ENCODE measurements around the gene GPR158.
"Not testable (repeated sequence)": the region's sequence is repeated elsewhere in the genome, so short reads cannot be mapped to it uniquely, and the experiment has no call there.

Gene GPR158

DNA sequence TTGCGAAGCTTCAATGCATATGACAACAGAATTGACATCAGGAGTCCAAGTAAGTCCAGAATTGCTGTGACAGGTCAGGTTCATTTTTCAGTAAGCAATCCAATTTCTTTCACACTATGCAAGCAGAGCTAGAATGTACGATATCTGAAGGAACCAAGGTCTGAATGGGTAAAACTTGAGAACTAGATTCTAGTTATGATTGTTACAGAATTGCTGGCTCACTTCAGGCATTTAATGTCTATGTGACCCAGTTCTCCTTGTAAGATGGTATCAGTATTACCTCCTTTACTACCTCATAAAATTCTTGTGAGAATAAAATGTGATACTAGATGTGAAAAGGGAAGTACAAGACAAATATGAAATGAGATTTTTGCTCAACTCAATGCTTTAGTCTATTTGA lies 159.6 kb downstream of the GPR158 start:
- no peaks in the 10 kb centered on the region for H3K36me3 ChIP-seq (ENCODE audit: control insufficient read depth, insufficient read depth, low read length)
- H3K9ac ChIP-seq (ENCODE audit: low read length) = no peak overlapping the region
- no peaks in the 10 kb centered on the region for H3K4me1 ChIP-seq (ENCODE audit: control insufficient read depth, insufficient read depth, low read length)
- H3K4me3 ChIP-seq (ENCODE audit: low read length) = no peak overlapping the region
- no peaks in the 10 kb centered on the region for H3K27me3 ChIP-seq (ENCODE audit: control insufficient read depth, insufficient read depth, low read length)
- H3K27ac ChIP-seq (ENCODE audit: low read depth, low read length) = no peak overlapping the region

DNA sequence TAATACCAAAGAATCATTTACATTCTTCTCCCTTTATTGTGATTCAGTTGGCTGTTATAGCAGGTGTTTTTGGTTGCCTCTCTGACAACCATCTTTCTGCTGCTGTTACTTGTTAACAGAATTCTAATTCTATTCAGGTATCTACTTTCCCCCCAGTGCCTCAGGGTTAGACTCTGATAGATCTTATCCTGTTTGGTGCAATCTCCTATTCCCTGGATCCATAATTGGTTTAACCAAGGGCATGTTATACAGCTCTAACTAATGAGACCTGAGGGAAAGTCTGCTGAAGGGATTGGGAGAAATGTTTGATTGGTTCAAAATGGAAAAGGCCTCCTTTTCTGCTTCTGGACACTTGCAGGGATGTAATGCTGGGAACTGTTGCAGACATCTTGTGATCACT lies 161.5 kb downstream of the GPR158 start:
- H3K27me3 ChIP-seq (ENCODE audit: control insufficient read depth, insufficient read depth, low read length) = no peaks in the 10 kb centered on the region
- H3K4me1 ChIP-seq (ENCODE audit: control insufficient read depth, insufficient read depth, low read length) = no peaks in the 10 kb centered on the region
- H3K36me3 ChIP-seq (ENCODE audit: control insufficient read depth, insufficient read depth, low read length) = no peaks in the 10 kb centered on the region
- H3K9ac ChIP-seq (ENCODE audit: low read length) = no peak overlapping the region
- H3K27ac ChIP-seq (ENCODE audit: low read depth, low read length) = no peak overlapping the region
- no peak overlapping the region for H3K4me3 ChIP-seq (ENCODE audit: low read length)

GRCh38 chr10:25338271-25338670 lies 163.5 kb downstream of the GPR158 start:
- H3K27ac ChIP-seq (ENCODE audit: low read depth, low read length) = no peak overlapping the region
- H3K4me3 ChIP-seq (ENCODE audit: low read length) = no peak overlapping the region
- H3K27me3 ChIP-seq (ENCODE audit: control insufficient read depth, insufficient read depth, low read length) = no peaks in the 10 kb centered on the region
- H3K9ac ChIP-seq (ENCODE audit: low read length) = no peak overlapping the region
- H3K36me3 ChIP-seq (ENCODE audit: control insufficient read depth, insufficient read depth, low read length) = no peaks in the 10 kb centered on the region
- H3K4me1 ChIP-seq (ENCODE audit: control insufficient read depth, insufficient read depth, low read length) = no peaks in the 10 kb centered on the region

DNA sequence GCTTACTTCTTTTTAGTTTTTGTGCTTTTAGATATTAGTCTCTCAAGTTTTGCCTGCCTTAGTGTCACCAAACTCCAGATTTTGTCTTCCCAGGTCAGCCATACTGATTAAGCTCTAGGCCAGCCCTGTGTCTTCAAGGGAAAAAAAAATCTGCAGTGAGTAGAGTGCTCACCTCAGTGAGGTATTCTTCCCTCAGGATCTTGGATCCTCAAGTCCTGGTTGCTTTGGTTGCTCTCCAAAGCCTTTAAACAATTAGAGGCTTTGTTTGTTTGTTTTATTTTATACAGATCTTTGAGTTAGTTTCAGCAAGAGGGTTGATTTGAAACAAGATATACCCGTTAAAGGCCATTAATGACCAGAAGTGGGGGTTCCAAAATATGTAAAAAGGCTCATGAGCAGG lies 165.2 kb downstream of the GPR158 start:
- Histone ChIP-seq H3K27me3 (ENCODE audit: control insufficient read depth, insufficient read depth, low read length) (no peaks in the 10 kb centered on the region), H3K4me1 (ENCODE audit: control insufficient read depth, insufficient read depth, low read length) (no peaks in the 10 kb centered on the region), H3K4me3 (ENCODE audit: low read length) (no peak overlapping the region)

GRCh38 chr10:25349520-25349919 lies 174.7 kb downstream of the GPR158 start:
- no peaks in the 10 kb centered on the region for H3K27me3 ChIP-seq (ENCODE audit: control insufficient read depth, insufficient read depth, low read length)
- no peak overlapping the region for H3K9ac ChIP-seq (ENCODE audit: low read length)

More for the DNA sequence above, 165.2 kb downstream of the GPR158 start:
- no peak overlapping the region for H3K27ac ChIP-seq (ENCODE audit: low read depth, low read length)
- no peaks in the 10 kb centered on the region for H3K36me3 ChIP-seq (ENCODE audit: control insufficient read depth, insufficient read depth, low read length)
- no peak overlapping the region for H3K9ac ChIP-seq (ENCODE audit: low read length)

DNA sequence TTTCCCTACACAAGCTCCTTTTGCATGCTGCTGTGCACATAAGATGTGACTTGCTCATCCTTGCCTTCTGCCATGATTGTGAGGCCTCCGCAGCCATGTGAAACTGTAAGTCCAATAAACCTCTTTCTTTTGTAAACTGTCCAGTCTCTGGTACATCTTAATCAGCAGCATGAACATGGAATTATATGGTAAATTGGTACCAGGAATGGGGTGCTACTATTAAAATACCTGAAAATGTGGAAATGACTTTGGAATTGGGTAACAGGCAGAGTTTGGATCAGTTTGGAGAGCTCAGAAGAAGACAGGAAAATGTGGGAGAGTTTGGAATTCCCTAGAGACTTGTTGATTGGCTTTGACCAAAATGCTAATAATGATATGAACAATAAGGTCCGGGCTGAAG lies 181.8 kb downstream of the GPR158 start:
- no peaks in the 10 kb centered on the region for H3K4me1 ChIP-seq (ENCODE audit: control insufficient read depth, insufficient read depth, low read length)
- H3K27me3 ChIP-seq (ENCODE audit: control insufficient read depth, insufficient read depth, low read length) = no peaks in the 10 kb centered on the region
- H3K27ac ChIP-seq (ENCODE audit: low read depth, low read length) = no peak overlapping the region
- H3K36me3 ChIP-seq (ENCODE audit: control insufficient read depth, insufficient read depth, low read length) = no peaks in the 10 kb centered on the region
- no peak overlapping the region for H3K9ac ChIP-seq (ENCODE audit: low read length)
- H3K4me3 ChIP-seq (ENCODE audit: low read length) = no peak overlapping the region

More at GRCh38 chr10:25349520-25349919, 174.7 kb downstream of the GPR158 start:
- Histone ChIP-seq H3K36me3 (ENCODE audit: control insufficient read depth, insufficient read depth, low read length) (no peaks in the 10 kb centered on the region), H3K4me1 (ENCODE audit: control insufficient read depth, insufficient read depth, low read length) (no peaks in the 10 kb centered on the region), H3K27ac (ENCODE audit: low read depth, low read length) (no peak overlapping the region), H3K4me3 (ENCODE audit: low read length) (no peak overlapping the region)

DNA sequence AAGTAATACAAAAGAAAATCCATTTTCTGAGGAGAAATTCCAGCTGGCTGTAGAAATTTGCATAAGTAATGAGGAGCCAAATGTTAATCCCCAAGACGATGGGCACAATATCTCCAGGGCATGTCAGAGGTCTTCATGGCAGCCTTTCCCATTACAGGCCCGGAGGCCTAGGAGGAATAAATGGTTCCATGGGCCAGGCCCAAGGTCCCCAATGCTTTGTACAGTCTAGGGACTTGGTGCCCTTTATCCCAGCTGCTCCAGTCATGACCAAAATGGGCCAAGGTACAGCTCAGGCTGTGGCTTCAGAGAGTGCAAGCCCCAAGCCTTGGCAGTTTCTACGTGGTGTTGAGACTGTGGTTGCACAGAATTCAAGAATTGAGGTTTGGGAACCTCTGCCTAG lies 182.5 kb downstream of the GPR158 start:
- H3K4me1 ChIP-seq (ENCODE audit: control insufficient read depth, insufficient read depth, low read length) = no peaks in the 10 kb centered on the region
- H3K27ac ChIP-seq (ENCODE audit: low read depth, low read length) = no peak overlapping the region
- no peak overlapping the region for H3K9ac ChIP-seq (ENCODE audit: low read length)
- H3K4me3 ChIP-seq (ENCODE audit: low read length) = no peak overlapping the region
- no peaks in the 10 kb centered on the region for H3K36me3 ChIP-seq (ENCODE audit: control insufficient read depth, insufficient read depth, low read length)
- H3K27me3 ChIP-seq (ENCODE audit: control insufficient read depth, insufficient read depth, low read length) = no peaks in the 10 kb centered on the region

GRCh38 chr10:25382029-25382810 lies 207.4 kb downstream of the GPR158 start:
- Histone ChIP-seq H3K27ac (ENCODE audit: low read depth, low read length) (no peak overlapping the region), H3K4me3 (ENCODE audit: low read length) (no peak overlapping the region), H3K9ac (ENCODE audit: low read length) (no peak overlapping the region), H3K4me1 (ENCODE audit: control insufficient read depth, insufficient read depth, low read length) (no peaks in the 10 kb centered on the region), H3K27me3 (ENCODE audit: control insufficient read depth, insufficient read depth, low read length) (no peaks in the 10 kb centered on the region), H3K36me3 (ENCODE audit: control insufficient read depth, insufficient read depth, low read length) (no peaks in the 10 kb centered on the region)

DNA sequence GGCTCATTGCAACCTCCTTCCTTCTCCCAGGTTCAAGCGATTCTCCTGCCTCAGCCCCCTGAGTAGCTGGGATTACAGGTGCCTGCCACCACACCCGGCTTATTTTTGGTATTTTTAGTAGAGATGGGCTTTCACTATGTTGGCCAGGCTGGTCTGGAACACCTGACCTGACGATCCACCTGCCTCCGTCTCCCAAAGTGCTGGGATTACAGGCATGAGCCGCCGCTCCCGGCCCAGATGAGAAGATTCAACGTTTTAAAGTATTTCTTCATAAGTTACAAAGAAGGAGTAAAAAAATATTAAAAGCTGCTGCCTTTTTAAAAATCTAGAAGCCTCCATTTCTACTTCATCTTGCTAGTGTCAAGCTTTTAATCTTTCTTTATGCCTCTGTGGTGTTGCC lies 208.1 kb downstream of the GPR158 start:
- not testable (repeated sequence) for H3K9ac ChIP-seq (ENCODE audit: low read length); H3K27me3 ChIP-seq (ENCODE audit: control insufficient read depth, insufficient read depth, low read length); H3K36me3 ChIP-seq (ENCODE audit: control insufficient read depth, insufficient read depth, low read length); H3K27ac ChIP-seq (ENCODE audit: low read depth, low read length); H3K4me1 ChIP-seq (ENCODE audit: control insufficient read depth, insufficient read depth, low read length); H3K4me3 ChIP-seq (ENCODE audit: low read length)

DNA sequence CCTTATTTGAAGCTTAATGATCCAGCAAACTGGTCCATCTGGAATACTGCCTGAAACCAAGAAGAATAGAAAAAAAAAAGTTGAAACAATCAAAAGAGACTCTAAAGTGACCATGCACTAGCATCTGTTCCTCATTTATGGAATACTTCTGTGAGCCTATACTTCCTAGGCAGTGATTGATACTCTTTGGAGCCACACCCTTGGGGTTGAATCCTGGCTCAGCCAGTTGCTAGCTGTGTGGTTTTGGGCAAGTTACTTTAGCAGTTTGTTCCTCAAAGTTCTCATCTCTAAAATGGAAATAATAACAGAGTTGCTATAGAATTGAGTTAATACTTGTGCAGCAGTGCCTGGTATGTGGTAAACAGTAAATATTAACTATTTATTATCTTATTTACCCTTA lies 208.9 kb downstream of the GPR158 start:
- Histone ChIP-seq H3K27me3 (ENCODE audit: control insufficient read depth, insufficient read depth, low read length) (no peaks in the 10 kb centered on the region), H3K9ac (ENCODE audit: low read length) (no peak overlapping the region), H3K4me3 (ENCODE audit: low read length) (no peak overlapping the region), H3K4me1 (ENCODE audit: control insufficient read depth, insufficient read depth, low read length) (no peaks in the 10 kb centered on the region), H3K27ac (ENCODE audit: low read depth, low read length) (no peak overlapping the region), H3K36me3 (ENCODE audit: control insufficient read depth, insufficient read depth, low read length) (no peaks in the 10 kb centered on the region)

DNA sequence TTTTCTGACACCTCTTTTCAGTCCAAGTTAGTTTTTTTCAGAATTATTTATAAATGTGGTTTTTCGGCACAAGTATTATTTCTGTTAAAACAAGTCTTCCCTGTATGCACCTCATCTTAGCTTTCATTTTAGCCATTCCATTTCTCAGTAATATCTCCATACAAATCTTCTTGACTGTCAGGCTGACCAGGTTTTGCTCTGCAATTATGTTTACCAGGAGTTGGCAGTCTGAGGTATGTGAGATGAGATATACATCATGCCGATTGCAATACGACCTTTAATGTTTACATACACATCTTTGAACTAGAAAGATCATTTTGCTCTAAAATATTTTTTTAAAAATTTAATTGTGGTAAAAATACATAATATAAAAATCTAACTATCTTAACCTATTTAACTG lies 209.8 kb downstream of the GPR158 start:
- no peak overlapping the region for H3K27ac ChIP-seq (ENCODE audit: low read depth, low read length)
- H3K4me3 ChIP-seq (ENCODE audit: low read length) = no peak overlapping the region
- no peaks in the 10 kb centered on the region for H3K4me1 ChIP-seq (ENCODE audit: control insufficient read depth, insufficient read depth, low read length)
- no peak overlapping the region for H3K9ac ChIP-seq (ENCODE audit: low read length)
- H3K36me3 ChIP-seq (ENCODE audit: control insufficient read depth, insufficient read depth, low read length) = no peaks in the 10 kb centered on the region
- no peaks in the 10 kb centered on the region for H3K27me3 ChIP-seq (ENCODE audit: control insufficient read depth, insufficient read depth, low read length)

DNA sequence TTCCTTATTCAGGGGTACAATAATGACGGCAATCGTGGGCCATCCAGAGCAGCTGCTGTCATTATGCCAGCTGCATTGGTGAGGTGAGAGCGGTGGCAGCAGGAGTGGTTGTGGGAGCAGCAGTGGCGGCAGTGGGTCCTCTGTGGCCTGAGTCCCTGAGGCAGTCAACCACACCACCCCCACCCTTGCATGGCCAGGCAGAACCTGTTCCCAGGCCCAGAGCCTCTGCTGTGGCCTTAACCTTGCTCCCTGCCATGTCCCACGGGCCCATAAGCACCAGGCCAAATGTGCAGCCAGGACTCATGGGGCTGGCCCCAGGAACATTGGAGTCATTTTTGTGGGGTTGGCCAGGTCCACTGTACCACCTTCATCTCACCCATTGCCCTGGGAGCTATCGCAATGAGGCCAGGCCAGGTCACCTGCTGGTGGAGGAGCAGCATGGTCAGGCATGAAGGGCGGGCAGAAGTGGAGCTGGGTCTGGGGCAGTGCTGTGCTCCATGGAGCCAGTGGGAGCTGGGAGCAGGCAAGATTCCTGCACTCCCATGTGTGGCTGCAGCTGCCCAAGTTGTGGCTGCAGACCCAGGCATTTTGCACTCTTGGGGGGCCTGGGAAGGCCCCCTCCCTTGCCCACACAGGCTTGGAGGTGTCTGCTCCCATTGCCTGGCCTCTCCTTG lies 213.5 kb downstream of the GPR158 start:
- Histone ChIP-seq H3K4me3 (ENCODE audit: low read length) (no peak overlapping the region), H3K27ac (ENCODE audit: low read depth, low read length) (no peak overlapping the region)

GRCh38 chr10:25388862-25389206 lies 214.0 kb downstream of the GPR158 start:
- Histone ChIP-seq H3K27ac (ENCODE audit: low read depth, low read length) (no peak overlapping the region), H3K4me3 (ENCODE audit: low read length) (no peak overlapping the region), H3K4me1 (ENCODE audit: control insufficient read depth, insufficient read depth, low read length) (no peaks in the 10 kb centered on the region), H3K9ac (ENCODE audit: low read length) (no peak overlapping the region), H3K27me3 (ENCODE audit: control insufficient read depth, insufficient read depth, low read length) (no peaks in the 10 kb centered on the region), H3K36me3 (ENCODE audit: control insufficient read depth, insufficient read depth, low read length) (no peaks in the 10 kb centered on the region)

More for the DNA sequence above, 213.5 kb downstream of the GPR158 start:
- Histone ChIP-seq H3K36me3 (ENCODE audit: control insufficient read depth, insufficient read depth, low read length) (no peaks in the 10 kb centered on the region), H3K27me3 (ENCODE audit: control insufficient read depth, insufficient read depth, low read length) (no peaks in the 10 kb centered on the region), H3K9ac (ENCODE audit: low read length) (no peak overlapping the region), H3K4me1 (ENCODE audit: control insufficient read depth, insufficient read depth, low read length) (no peaks in the 10 kb centered on the region)

Data from rectal smooth muscle tissue (tissue), 1 donor.